SIG-M5 treated with dmso at 0.1 percent for 504 hours (cell line): ENCODE measurements around the gene RPL39.
"Not testable (repeated sequence)": the region's sequence is repeated elsewhere in the genome, so short reads cannot be mapped to it uniquely, and the experiment has no call there.

Experiments
- DNase-seq: peaks from one replicate; lab custom pipeline; 2025; ENCODE audit not compliant: unreplicated experiment; lab: John Stamatoyannopoulos, UW

Gene RPL39

GRCh38 chrX:119791437-119792231, at the start of gene RPL39:
Gene RPL39, minus strand, starts transcription at chrX:119791630. Its CDS starts 54 bp downstream, at chrX:119791576.
- DNase-seq: peak; percentile 83

- no peak for DNase-seq
Measured at GRCh38 chrX:119833905-119834304, 42.5 kb upstream of the RPL39 start.

GRCh38 chrX:119828446-119828845, 37.0 kb upstream of the RPL39 start:
- no peak for DNase-seq

GRCh38 chrX:119826399-119826959, 35.0 kb upstream of the RPL39 start:
- DNase-seq: no peak

GRCh38 chrX:119824221-119824620, 32.8 kb upstream of the RPL39 start:
- DNase-seq: not testable (repeated sequence)

- DNase-seq: not testable (repeated sequence)
Measured at GRCh38 chrX:119821703-119822102, 30.3 kb upstream of the RPL39 start.

GRCh38 chrX:119817130-119817690, 25.8 kb upstream of the RPL39 start:
- no peak for DNase-seq

GRCh38 chrX:119816300-119816699, 24.9 kb upstream of the RPL39 start:
- no peak for DNase-seq

- DNase-seq: no peak
Measured at GRCh38 chrX:119809185-119809666, 17.8 kb upstream of the RPL39 start.

- DNase-seq: not testable (repeated sequence)
Measured at GRCh38 chrX:119808461-119808860, 17.0 kb upstream of the RPL39 start.

- no peak for DNase-seq
Measured at GRCh38 chrX:119802546-119802945, 11.1 kb upstream of the RPL39 start.

- no peak for DNase-seq
Measured at GRCh38 chrX:119801253-119802221, 10.1 kb upstream of the RPL39 start.

GRCh38 chrX:119790977-119791436, 423 bp downstream of the RPL39 start:
- DNase-seq: no peak

GRCh38 chrX:119784747-119785446, 6.5 kb downstream of the RPL39 start:
- DNase-seq: peak; percentile 62

GRCh38 chrX:119783026-119783425, 8.4 kb downstream of the RPL39 start:
- peak; percentile 92 for DNase-seq

GRCh38 chrX:119778829-119779228, 12.6 kb downstream of the RPL39 start:
- DNase-seq: no peak

GRCh38 chrX:119775517-119776238, 15.8 kb downstream of the RPL39 start:
- DNase-seq: peak; percentile 94

GRCh38 chrX:119769388-119769787, 22.0 kb downstream of the RPL39 start:
- not testable (repeated sequence) for DNase-seq

- DNase-seq: not testable (repeated sequence)
Measured at GRCh38 chrX:119768436-119768835, 23.0 kb downstream of the RPL39 start.
